Brain microvascular endothelial cell (primary cell): ENCODE data around the gene PARP1.

Experiments
- DNase-seq: peaks from one replicate; pipeline ENCODE4 v3.0.0-alpha.2; 2020
- H3K27ac ChIP-seq: fragments of 250-450 bp; sonication (Bioruptor Pico); 2 replicates; pipeline ENCODE4 v1.5.1; 2020; ENCODE audit warnings: mild to moderate bottlenecking, moderate library complexity
- H3K27me3 ChIP-seq: fragments of 250-450 bp; sonication (Bioruptor Pico); replicated peaks from 2 replicates; pipeline ENCODE4 v1.5.1; 2020; ENCODE audit warnings: mild to moderate bottlenecking
- H3K36me3 ChIP-seq: fragments of 250-450 bp; sonication (Bioruptor Pico); replicated peaks from 2 replicates; pipeline ENCODE4 v1.5.1; 2020; ENCODE audit warnings: mild to moderate bottlenecking
- H3K4me3 ChIP-seq: 2 replicates; pipeline ENCODE4 v1.5.1; 2011; ENCODE audit warnings: low read depth, mild to moderate bottlenecking, control low read depth, low read length, moderate library complexity
- CTCF ChIP-seq: IDR thresholded peaks from 2 replicates; pipeline ENCODE4 v1.5.1; 2011; ENCODE audit warnings: low read depth, mild to moderate bottlenecking, moderate library complexity, low read length, control low read depth, inconsistent platforms; ENCODE audit errors: missing control alignments
- in situ Hi-C: cut with HindIII; loops from 2 replicates; pipeline ENCODE4 v1.10.0; 2017; ENCODE audit warnings: low sequenced_read_pairs, low pct_ligation_motif_present

Gene PARP1

GRCh38 chr1:226382030-226382429, 25.9 kb downstream of the PARP1 start:
- H3K27me3 ChIP-seq, result no peaks in the 10 kb centered on the region
- no peak for DNase-seq
- no peak overlapping the region for H3K27ac ChIP-seq
- no peak for TF ChIP-seq CTCF
- no peak overlapping the region for H3K4me3 ChIP-seq
- in situ Hi-C loops, result no loop called here
- H3K36me3 ChIP-seq, result peaks cover 62% of the 10 kb centered on the region

- in situ Hi-C loops, result no loop called here
- no peak for TF ChIP-seq CTCF
- peaks cover 63% of the 10 kb centered on the region for H3K36me3 ChIP-seq
- no peak overlapping the region for H3K4me3 ChIP-seq
- H3K27me3 ChIP-seq, result no peaks in the 10 kb centered on the region
- no peak overlapping the region for H3K27ac ChIP-seq
- DNase-seq, result no peak
Observed at GRCh38 chr1:226381226-226381998, 26.5 kb downstream of the PARP1 start.

GRCh38 chr1:226378071-226378470, 29.8 kb downstream of the PARP1 start:
- no peak for TF ChIP-seq CTCF
- Histone ChIP-seq H3K27me3 (no peaks in the 10 kb centered on the region), H3K36me3 (peaks cover 65% of the 10 kb centered on the region), H3K27ac (no peak overlapping the region), H3K4me3 (no peak overlapping the region)
- in situ Hi-C loops, result no loop called here
- DNase-seq, result peak; percentile 11

GRCh38 chr1:226376300-226376699, 31.6 kb downstream of the PARP1 start:
- DNase-seq, result no peak
- no peak overlapping the region for H3K4me3 ChIP-seq
- TF ChIP-seq CTCF, result no peak
- H3K36me3 ChIP-seq, result peaks cover 61% of the 10 kb centered on the region
- no peak overlapping the region for H3K27ac ChIP-seq
- no peaks in the 10 kb centered on the region for H3K27me3 ChIP-seq
- in situ Hi-C loops, result no loop called here

- H3K27ac ChIP-seq, result no peak overlapping the region
- no peak for DNase-seq
- in situ Hi-C loops, result no loop called here
- H3K27me3 ChIP-seq, result no peaks in the 10 kb centered on the region
- H3K36me3 ChIP-seq, result peaks cover 49% of the 10 kb centered on the region
- no peak for TF ChIP-seq CTCF
- no peak overlapping the region for H3K4me3 ChIP-seq
Observed at GRCh38 chr1:226373376-226373775, 34.5 kb downstream of the PARP1 start.

GRCh38 chr1:226372885-226373284, 35.0 kb downstream of the PARP1 start:
- DNase-seq, result no peak
- Histone ChIP-seq H3K4me3 (no peak overlapping the region), H3K27ac (no peak overlapping the region), H3K36me3 (peaks cover 54% of the 10 kb centered on the region), H3K27me3 (no peaks in the 10 kb centered on the region)
- TF ChIP-seq CTCF, result no peak
- in situ Hi-C loops, result no loop called here
